Raji (cell line): ENCODE data around the gene RAB34.
A peak's percentile ranks its signal among the peaks of the same experiment; 100 is the strongest.

ENCODE experiments used
- POLR2A ChIP-seq: IDR thresholded peaks from 2 replicates; pipeline ENCODE4 v1.6.1; 2011; ENCODE audit warnings: low read depth, low read length, control low read depth; ENCODE audit not compliant: insufficient read depth

Gene RAB34

GRCh38 chr17:28717578-28718332 is at the start of gene RAB34:
RAB34 (minus strand) TSS chr17:28717868; CDS start chr17:28717266, 602 bp downstream.
- no peak for TF ChIP-seq POLR2A

GRCh38 chr17:28765038-28765437 is 47.4 kb upstream of the RAB34 start:
- TF ChIP-seq POLR2A: no peak

GRCh38 chr17:28763804-28764266 is 46.2 kb upstream of the RAB34 start:
- TF ChIP-seq POLR2A: no peak

- no peak for TF ChIP-seq POLR2A
Measured at GRCh38 chr17:28763137-28763799, 45.6 kb upstream of the RAB34 start.

GRCh38 chr17:28760601-28761562 is 43.2 kb upstream of the RAB34 start:
- no peak for TF ChIP-seq POLR2A

GRCh38 chr17:28759256-28759865 is 41.7 kb upstream of the RAB34 start:
- TF ChIP-seq POLR2A: no peak

- no peak for TF ChIP-seq POLR2A
Measured at GRCh38 chr17:28758411-28759121, 40.9 kb upstream of the RAB34 start.

- no peak for TF ChIP-seq POLR2A
Measured at GRCh38 chr17:28756049-28756804, 38.6 kb upstream of the RAB34 start.

GRCh38 chr17:28755486-28755885 is 37.8 kb upstream of the RAB34 start:
- TF ChIP-seq POLR2A: no peak

- no peak for TF ChIP-seq POLR2A
Measured at GRCh38 chr17:28751600-28752366, 34.1 kb upstream of the RAB34 start.

- TF ChIP-seq POLR2A: peak; percentile 54; the same call in 1 of the 2 replicates
Measured at GRCh38 chr17:28750178-28751047, 32.7 kb upstream of the RAB34 start.
